Astrocyte (in vitro differentiated cells and primary cell): Measurements from ENCODE around the gene FBN2.

Experiments used
- CTCF ChIP-seq: IDR thresholded peaks from 2 replicates; pipeline ENCODE4 v1.5.1; 2011; ENCODE audit warnings: low read depth, mild to moderate bottlenecking, inconsistent platforms, low read length, moderate library complexity; ENCODE audit not compliant: insufficient read depth
- EZH2 ChIP-seq: IDR thresholded peaks from 2 replicates; pipeline ENCODE4 v1.6.1; 2012; ENCODE audit warnings: mild to moderate bottlenecking, low read length, inconsistent platforms; ENCODE audit not compliant: insufficient read depth

- no peak for TF ChIP-seq CTCF
- no peak for TF ChIP-seq EZH2
Observed at GRCh38 chr5:128553747-128554146, 15.7 kb upstream of the FBN2 start.
